Activated effector memory CD4-positive, alpha-beta T cell treated with anti-CD3 and anti-CD28 coated beads, Interleukin-2, amount 50 U/mL, for 16 hours (primary cell): ENCODE measurements around the gene ZNF580.

Source experiments
- DNase-seq: peaks from one replicate; pipeline ENCODE4 v3.0.0-alpha.2; 2020

The ZNF580 gene

GRCh38 chr19:55624109-55625003 lies 16.4 kb upstream of the ZNF580 start, which contains the start of gene ZNF784:
Gene ZNF784, minus strand, starts transcription at chr19:55624566. Its CDS starts 5 bp downstream, at chr19:55624561.
- DNase-seq, result peak; percentile 97

GRCh38 chr19:55625004-55625326 lies 15.8 kb upstream of the ZNF580 start:
- no peak for DNase-seq

GRCh38 chr19:55626350-55626749 lies 14.5 kb upstream of the ZNF580 start:
- peak; percentile 82 for DNase-seq

- peak; percentile 91 for DNase-seq
These were observed 8.4 kb upstream of the ZNF580 start for GRCh38 chr19:55632463-55632834.

GRCh38 chr19:55633861-55634260 lies 6.9 kb upstream of the ZNF580 start:
- DNase-seq, result no peak

GRCh38 chr19:55635334-55635717 lies 5.5 kb upstream of the ZNF580 start:
- no peak for DNase-seq

- no peak for DNase-seq
These were observed 4.9 kb upstream of the ZNF580 start for GRCh38 chr19:55635856-55636440.

- no peak for DNase-seq
These were observed 4.1 kb upstream of the ZNF580 start for GRCh38 chr19:55636723-55637122.

- no peak for DNase-seq
These were observed 3.3 kb upstream of the ZNF580 start for GRCh38 chr19:55637534-55637933.

- DNase-seq, result peak; percentile 88
These were observed 1.9 kb upstream of the ZNF580 start for GRCh38 chr19:55638864-55639359.

- peak; percentile 91 for DNase-seq
These were observed 692 bp upstream of the ZNF580 start for GRCh38 chr19:55640043-55640576.

GRCh38 chr19:55641426-55642152 lies 787 bp downstream of the ZNF580 start:
- no peak for DNase-seq

- DNase-seq, result peak; percentile 76
These were observed 1.6 kb downstream of the ZNF580 start for GRCh38 chr19:55642153-55643002.

GRCh38 chr19:55643003-55643886 lies 2.4 kb downstream of the ZNF580 start, which contains the start of gene ZNF581:
Gene ZNF581, plus strand, starts transcription at chr19:55643649. Its CDS starts 923 bp downstream, at chr19:55644572.
- DNase-seq, result peak; percentile 93

- DNase-seq, result no peak
These were observed 3.0 kb downstream of the ZNF580 start for GRCh38 chr19:55643887-55644176.

GRCh38 chr19:55644191-55644833 lies 3.5 kb downstream of the ZNF580 start:
- no peak for DNase-seq

- DNase-seq, result no peak
These were observed 4.2 kb downstream of the ZNF580 start for GRCh38 chr19:55644842-55645511.

- no peak for DNase-seq
These were observed 4.7 kb downstream of the ZNF580 start for GRCh38 chr19:55645512-55645881.

- no peak for DNase-seq
These were observed 6.3 kb downstream of the ZNF580 start for GRCh38 chr19:55646889-55647731.
